ENCODE results near the gene AGMAT.

The AGMAT gene, protein sequence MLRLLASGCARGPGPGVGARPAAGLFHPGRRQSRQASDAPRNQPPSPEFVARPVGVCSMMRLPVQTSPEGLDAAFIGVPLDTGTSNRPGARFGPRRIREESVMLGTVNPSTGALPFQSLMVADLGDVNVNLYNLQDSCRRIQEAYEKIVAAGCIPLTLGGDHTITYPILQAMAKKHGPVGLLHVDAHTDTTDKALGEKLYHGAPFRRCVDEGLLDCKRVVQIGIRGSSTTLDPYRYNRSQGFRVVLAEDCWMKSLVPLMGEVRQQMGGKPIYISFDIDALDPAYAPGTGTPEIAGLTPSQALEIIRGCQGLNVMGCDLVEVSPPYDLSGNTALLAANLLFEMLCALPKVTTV

DNA sequence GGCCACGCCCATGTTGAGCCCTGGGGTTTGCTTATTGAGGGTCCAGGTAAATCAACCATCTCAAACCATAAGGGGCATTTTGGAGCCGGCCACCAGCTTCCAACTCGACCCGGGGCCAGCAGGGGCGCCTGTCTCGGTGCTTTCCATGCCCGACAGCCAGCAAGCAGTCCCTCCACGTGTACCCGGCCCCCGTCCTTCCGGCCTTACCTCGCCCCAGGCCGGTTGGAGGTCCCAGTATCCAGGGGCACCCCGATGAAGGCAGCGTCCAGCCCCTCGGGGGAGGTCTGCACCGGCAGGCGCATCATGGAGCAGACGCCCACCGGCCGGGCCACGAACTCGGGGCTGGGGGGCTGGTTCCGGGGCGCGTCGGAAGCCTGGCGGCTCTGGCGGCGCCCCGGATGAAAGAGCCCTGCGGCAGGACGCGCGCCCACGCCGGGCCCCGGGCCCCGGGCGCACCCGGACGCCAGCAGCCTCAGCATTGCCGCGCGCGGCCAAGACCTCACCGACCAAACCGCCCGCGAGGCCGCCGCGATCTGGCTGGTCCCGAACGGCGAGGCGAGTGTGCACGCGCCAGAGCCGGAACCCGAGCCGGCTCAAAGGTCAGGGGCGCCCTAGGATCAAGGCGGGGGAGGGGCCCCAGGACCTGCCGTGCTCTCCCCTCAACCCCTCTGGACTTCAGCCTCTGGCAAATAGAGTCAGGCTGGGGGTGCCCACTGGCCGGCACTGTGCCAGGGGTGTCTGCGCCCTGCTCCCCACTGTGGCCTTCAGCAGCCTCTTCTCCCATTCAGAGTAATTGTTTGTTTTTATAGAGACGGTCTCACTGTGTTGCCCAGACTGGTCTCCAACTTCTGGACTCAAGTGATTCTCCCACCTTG, at the start of gene AGMAT:
Gene AGMAT (minus strand): TSS at position 563 of the 875 bp plus-strand sequence. CDS start 84 bp downstream, at position 479.
- peak; percentile 14 to 18 for DNase-seq (ENCODE audit: low read depth in 2 of 2)

DNA sequence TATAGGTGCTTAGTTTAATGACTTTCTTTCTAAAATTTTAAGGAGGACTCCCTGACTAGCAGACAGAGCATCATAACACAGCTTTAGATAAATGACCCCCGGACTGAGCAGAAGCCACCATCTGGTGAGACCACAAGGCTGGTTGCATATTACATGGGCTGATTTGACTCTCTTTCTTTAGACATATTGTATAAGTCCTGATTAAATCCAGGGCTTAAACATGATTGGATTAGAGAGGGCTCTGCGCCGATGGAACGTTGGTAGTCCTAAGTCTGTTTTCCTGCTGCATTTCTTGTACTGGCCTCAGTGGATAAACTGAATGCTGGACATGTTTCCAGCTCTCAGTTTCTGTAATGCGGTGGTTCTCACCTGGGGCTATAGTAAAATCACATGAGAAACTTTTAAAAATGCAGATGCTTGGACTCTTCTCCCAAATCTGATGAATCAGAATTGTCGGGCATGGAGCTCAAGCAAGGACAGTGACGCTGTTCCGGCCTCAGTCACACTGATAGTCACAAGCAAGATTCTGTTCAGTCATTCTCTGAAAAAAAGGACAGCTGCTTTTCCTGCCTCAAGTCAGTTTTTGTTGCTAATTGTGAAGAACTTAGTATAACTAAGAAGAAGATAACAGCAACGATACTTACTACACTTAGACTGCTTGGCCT, 49.0 kb upstream of the AGMAT start:
- DNase-seq (ENCODE audit: low read depth in 2 of 2): no peak

DNA sequence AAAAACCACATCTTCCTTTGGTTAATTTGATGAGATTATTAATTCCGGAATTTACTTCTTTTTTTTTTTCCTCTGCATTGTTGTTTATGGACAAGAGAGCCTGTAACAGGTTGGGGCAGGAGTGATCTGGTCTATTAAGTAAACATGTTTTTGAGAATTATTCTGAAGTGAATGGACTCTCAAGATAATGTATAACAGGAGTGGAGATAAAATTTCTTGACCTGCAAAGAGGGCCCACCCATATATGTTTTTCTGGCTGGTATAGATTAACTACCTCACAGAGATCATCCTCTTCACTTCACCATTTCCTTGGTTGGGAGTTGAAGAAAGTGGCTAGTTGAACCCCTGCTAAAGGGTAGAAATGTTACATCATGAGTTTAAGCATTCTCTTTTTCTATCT, 43.2 kb upstream of the AGMAT start:
- DNase-seq (ENCODE audit: low read depth in 2 of 2): no peak

DNA sequence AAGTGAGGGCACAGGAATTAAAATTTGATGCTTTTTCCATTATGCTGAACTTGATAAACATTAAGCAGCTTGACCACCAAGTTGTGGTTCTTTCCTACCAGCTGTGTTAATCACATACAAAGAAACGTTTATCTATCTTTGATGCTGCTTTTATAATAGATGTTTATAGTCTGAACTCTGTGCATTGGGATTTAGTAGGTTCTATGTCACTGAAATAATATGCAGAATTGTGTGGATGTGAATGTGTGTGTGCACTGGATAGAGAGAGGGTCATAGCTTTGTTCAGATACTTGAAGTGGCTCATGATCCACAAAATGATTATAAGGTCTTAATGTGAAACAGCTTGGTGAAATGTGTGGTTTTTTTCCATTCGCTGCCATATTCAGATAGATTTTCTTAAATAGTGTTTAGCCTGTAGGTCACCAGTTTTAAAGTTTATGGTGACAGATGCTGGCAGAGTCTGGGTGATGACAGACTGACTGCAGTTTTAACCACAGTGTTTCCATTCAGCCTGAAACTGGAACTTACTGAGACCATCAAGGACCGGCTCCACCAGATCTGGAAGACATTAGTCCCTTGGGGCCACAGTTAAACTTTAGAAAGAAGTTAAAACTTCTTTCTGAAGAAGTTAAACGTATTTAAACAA, 42.6 kb upstream of the AGMAT start:
- no peak for DNase-seq (ENCODE audit: low read depth in 2 of 2)

DNA sequence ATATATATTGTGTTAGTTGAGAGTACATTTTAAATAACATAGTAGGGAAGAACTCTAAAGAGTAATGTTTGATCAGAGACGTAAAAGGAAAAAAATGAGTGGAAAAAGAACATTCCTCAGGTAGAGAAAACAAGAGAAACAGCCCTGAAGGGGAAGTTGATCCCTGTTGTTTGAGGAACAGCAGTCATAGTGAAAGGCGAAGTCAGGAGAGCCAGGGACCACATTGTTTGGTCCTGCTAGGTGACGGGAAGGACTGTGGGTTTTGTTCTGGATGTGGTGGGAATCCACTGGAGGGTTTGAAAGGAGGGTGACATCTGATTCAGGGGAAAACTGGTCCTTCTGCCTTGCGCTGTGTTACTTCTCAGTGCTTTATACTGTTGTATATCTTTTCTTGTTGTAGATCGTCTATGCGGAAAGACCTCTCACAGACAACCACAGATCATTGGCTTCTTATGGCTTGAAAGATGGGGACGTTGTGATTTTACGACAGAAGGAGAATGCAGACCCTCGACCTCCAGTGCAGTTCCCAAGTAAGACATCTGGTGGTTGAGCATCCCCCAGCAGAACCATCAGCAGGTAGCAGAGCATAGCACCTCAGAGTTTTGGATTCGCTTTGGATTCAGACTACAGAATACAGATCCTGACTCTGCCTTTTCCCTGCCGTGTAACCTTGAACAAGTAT, 41.6 kb upstream of the AGMAT start:
- no peak for DNase-seq (ENCODE audit: low read depth in 2 of 2)

DNA sequence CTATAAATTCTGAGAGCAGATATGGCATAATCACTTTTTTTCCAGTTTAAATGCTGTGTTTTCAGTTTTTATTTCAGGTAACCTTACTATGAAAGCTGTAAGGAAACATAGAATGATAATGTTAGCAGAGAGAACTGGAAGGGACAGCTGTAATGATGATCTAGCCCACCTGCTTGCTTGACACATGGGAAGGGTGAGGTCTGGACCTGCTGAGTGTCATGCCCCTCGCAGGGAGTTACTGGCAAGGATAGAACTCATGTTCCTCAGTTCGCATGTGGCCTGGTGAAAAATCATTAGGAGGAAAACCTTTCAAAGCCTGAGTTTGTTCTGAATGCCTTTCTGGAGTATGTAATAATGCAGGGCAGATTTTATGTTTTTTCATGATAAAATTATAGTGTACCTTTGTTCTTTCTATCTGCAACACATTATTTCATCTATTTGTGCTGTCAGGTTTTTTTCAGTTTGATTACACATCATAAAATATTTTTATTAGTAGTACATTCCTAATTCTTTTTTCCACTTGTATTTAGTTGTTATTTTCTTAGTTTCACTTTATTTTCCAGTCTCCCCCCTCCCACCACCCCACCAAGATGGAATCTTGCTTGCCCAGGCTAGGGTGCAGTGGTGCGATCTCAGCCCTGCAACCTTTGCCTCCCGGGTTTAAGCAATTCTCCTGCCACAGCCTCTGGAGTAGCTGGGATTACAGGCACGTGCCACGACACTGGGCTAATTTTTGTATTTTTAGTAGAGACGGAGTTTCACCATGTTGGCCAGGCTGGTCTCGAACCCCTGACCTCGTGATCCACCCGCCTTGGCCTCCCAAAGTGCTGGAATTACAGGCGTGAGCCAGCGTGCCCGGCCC, 40.4 kb upstream of the AGMAT start:
- DNase-seq (ENCODE audit: low read depth in 2 of 2): no peak

DNA sequence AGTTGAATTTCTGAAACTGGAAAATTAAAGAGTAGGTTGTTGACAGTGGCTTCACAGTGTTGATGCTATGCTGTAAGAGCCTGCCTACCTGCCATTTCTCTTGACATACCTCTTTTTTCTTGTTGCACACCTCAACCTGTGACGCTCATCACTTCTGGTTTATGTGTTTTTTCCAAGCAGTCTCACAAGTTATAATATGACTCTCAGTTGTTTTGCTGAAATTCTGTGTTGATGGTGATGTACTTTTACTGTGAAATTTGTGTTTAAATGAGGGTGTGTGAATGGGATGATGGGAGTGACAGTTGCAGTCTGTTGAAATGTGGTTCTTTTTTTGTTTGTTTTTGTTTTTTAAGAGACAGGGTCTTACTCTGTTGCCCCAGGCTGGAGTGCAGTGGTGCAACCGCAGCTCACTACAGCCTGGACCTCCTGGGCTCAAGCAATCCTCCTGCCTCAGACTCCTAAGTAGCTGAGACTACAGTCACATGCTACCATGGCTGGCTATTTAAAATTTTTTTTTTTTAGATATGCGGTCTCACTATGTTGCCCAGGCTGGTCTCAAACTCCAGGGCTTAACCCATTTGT, 39.4 kb upstream of the AGMAT start:
- DNase-seq (ENCODE audit: low read depth in 2 of 2): no peak

DNA sequence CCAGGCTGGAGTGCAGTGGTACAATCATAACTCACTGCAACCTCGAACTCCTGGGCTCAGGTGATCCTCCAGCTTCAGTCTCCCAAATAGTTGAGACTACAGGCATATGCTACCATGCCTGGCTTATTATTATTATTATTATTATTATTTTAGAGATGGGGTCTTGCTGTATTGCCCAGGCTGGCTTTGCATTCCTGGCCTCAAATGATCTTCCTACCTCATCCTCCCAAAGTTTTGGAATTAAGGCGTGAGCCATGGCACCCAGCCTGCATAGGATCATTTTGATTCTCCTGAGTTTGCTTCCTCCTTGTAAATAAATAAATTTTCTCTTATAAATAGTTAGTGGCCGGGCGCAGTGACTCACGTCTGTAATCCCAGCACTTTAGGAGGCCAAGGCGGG, 38.6 kb upstream of the AGMAT start:
- no peak for DNase-seq (ENCODE audit: low read depth in 2 of 2)

DNA sequence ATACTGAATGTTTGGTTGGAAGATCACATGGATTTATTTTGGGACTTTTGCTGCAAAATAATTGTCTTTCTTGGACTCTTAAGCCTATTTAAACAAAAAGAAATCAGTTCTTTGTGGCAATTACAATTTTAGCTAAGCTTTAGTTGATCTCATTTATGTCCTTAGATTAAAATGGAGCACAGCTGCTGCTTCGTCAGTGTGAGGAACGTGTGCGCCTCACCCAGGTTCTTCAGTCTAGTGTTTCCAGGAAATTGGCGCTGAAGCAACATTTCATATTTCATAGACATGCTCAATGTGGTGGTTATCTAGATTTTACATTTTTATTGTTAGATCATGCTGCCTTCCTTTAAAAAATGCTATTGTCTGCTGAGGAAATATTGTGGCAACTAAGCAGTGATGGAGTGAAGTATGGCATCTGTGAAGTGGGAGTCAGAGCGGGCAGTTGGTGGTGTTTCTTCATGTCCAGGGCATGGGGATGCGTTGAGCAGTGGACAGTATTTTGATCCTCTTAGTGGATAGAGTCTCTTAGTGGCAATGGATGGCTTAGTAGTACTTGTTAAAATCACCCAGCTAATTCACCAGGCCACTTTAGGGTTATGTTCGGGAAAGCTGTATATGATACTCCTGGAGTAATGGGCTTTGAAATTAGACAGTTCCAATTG, 38.0 kb upstream of the AGMAT start:
- no peak for DNase-seq (ENCODE audit: low read depth in 2 of 2)

DNA sequence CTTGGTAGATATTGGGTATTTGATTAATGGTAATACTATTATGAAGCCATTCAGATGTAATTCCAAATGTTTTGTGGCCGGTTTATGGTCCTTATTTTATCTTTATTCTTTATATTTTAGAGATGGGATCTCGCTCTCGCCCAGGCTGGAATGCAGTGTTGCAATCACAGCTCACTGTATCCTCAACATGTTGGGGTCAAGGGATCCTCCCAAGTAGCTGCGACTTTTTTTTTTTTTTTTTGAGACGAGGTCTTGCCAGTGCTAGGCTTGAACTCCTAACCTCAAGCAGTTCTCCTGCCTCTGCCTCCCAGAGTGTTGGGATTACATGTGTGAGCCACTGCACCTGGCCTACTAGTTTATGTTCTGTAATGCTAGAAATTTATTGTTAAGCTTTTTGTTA, 37.1 kb upstream of the AGMAT start:
- DNase-seq (ENCODE audit: low read depth in 2 of 2): no peak

DNA sequence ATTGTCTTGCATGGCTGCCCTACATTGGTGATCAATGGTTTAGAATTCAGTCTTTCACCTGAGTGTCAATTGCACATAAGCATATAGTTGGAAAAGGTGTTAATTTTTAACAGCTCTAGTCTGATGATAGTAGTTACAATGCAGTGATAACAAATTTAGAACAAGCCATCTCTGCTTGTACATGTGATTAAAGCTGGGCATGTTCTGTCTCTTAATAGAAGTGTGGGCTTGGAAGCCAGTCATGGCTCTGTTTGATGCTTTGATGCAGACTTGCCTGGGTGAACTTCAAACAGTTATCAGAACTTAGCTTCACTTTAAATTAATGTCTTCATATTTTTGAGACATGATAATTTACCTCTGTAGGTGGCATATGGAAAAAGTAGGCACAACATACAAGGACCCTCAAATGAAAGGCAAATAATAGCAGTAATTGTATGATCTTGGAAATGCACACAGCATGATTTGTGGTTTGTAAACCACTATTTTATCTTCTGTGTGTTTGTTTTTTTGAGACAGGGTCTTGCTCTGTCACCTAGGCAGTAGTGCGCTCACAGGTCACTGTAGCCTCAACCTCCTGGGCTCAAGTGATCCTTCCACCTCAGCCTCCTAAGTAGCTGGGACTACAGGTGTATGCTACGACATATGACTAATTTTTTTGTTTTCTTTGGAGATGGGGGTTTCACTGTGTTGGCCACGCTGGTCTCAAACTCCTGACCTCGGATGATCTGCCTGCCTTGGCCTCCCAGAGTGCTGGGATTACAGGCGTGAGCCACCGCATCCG, 36.2 kb upstream of the AGMAT start:
- no peak for DNase-seq (ENCODE audit: low read depth in 2 of 2)

DNA sequence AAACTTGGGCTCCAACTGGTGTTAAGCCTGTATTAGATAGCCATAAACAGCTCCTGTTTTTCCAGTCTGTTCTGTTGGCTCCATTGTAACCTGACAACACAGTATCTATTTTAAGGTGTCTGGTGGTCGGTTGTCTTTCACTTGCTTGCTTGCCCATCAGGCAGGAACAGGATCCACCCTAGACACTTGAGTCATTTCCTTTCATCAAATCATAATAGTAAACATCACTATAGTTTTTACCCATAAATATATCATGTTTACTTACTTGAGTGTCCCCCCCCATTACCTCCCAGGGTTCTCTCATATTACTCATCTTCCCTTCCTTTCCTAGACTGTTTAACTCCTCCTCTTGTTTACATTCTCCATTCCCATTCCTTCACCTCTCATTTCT, 35.3 kb upstream of the AGMAT start:
- no peak for DNase-seq (ENCODE audit: low read depth in 2 of 2)

DNA sequence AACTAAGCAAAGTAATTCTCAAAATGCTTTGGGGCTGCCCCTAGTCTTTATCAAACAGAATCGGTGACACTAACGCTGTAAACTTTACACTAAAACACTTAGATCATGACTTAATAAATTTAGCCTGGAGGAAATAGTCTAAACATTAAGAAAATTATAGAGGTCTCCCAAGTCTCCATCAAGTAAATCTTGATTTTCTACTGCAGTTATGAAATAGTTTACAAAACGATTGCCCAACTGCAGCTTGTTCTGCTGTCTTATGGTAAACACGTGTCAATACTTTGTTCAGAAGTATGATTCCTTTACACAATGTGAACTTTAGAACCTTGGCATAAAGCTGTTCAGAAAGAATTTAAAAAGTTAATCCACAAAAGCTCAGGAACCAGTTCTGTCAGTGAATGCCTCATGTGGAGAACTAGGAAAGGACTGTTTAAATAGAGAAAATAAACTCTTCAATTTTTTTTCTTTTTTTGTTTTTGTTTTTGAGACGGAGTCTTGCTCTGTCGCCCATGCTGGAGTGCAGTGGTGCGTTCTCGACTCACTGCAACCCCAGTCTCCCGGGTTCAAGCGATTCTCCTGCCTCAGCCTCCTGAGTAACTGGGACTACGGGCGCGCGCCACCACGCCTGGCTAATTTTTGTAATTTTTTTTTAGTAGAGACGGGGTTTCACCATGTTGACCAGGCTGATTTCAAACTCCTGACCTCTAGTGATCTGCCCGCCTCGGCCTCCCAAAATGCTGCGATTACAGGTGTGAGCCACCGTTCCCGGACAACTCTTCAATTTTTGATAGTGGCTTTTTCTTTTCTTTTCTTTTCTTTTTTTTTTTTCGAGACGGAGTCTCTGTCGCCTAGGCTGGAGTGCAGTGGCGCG, 34.0 kb upstream of the AGMAT start:
- DNase-seq (ENCODE audit: low read depth in 2 of 2): no peak

DNA sequence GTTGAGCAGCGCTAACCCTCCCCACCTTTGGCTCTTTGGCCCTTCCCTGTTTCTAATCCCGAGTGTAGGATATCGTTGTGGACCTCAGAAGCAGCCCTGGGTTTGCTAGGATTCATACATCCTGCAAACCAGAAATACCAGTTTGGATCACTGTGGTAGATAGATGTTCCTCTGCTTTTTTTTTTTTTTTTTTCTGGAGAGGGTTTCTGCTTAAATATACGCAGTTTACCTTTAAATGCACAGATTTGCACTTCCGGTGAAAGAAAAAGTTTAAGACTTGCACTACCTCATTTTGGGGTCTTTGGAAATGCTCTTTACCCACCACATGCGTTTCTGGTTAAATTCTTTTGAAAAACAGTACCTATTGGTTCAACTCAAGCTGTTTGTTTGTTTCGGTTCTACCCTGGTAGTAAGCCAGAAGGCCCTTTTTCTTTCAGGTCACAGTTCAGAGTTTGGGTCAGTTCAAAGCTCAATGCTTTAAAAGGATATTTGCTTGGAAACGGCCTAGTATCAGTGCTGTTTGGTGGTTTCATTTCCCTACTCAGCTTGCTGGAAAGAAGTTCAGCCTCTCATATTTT, 33.3 kb upstream of the AGMAT start:
- DNase-seq (ENCODE audit: low read depth in 2 of 2): no peak

DNA sequence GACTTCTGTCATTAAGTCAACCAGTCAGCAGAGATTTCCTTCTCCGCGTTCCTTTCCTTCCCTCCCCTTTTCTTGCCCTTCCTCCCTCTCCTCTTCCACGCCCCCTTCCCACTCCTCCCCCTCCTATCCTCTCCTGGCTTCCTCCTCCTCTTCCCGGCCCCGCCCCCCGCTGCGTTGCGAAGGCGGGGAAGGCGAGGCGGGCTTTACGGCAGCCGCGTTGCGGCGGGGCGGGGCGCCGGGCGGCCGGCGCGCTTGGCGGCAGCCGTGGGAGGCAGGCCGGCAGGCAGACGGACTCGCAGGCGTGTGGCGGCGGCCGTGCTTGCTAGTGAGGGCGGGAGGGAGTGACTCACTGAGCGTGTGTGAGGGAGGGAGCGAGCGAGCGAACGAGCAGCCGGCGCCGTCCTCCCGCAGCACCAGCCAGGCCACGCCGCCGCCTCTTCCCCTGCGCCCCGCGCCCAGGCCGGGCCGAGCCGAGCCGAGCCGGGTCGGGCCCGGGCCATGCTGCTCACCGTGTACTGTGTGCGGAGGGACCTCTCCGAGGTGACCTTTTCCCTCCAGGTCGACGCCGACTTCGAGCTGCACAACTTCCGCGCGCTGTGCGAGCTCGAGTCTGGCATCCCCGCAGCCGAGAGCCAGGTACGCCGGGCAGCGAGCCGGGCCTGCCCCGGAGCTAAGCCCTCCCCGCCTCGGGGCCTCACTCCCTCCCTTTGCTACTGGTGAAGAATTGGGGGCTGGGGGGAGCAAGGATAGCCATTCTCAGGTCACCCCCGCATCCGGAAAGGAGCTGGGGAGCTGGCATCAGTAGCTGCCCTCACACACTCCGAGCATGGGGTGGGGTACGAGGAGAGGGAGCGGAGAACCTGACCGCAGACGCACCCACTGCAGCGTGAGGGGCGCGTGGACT, 32.6 kb upstream of the AGMAT start, which contains the start of gene DDI2:
Gene DDI2 (plus strand): TSS at position 286 of the 904 bp plus-strand sequence. CDS start 213 bp downstream, at position 499.
- peak; percentile 83 to 87 for DNase-seq (ENCODE audit: low read depth in 2 of 2)
